HG03575 (cell line): ENCODE results near the gene SLC38A4.
"Not testable (repeated sequence)": the region's sequence is repeated elsewhere in the genome, so short reads cannot be mapped to it uniquely, and the experiment has no call there.

Experiments
- ATAC-seq: cut with Tn5 transposase; IDR thresholded peaks from one replicate; pipeline ENCODE4 v1.9.1; 2021; ENCODE audit not compliant: unreplicated experiment, insufficient number of reproducible peaks, low FRiP score; ENCODE audit errors: extremely low read depth

SLC38A4 gene, protein sequence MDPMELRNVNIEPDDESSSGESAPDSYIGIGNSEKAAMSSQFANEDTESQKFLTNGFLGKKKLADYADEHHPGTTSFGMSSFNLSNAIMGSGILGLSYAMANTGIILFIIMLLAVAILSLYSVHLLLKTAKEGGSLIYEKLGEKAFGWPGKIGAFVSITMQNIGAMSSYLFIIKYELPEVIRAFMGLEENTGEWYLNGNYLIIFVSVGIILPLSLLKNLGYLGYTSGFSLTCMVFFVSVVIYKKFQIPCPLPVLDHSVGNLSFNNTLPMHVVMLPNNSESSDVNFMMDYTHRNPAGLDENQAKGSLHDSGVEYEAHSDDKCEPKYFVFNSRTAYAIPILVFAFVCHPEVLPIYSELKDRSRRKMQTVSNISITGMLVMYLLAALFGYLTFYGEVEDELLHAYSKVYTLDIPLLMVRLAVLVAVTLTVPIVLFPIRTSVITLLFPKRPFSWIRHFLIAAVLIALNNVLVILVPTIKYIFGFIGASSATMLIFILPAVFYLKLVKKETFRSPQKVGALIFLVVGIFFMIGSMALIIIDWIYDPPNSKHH

DNA sequence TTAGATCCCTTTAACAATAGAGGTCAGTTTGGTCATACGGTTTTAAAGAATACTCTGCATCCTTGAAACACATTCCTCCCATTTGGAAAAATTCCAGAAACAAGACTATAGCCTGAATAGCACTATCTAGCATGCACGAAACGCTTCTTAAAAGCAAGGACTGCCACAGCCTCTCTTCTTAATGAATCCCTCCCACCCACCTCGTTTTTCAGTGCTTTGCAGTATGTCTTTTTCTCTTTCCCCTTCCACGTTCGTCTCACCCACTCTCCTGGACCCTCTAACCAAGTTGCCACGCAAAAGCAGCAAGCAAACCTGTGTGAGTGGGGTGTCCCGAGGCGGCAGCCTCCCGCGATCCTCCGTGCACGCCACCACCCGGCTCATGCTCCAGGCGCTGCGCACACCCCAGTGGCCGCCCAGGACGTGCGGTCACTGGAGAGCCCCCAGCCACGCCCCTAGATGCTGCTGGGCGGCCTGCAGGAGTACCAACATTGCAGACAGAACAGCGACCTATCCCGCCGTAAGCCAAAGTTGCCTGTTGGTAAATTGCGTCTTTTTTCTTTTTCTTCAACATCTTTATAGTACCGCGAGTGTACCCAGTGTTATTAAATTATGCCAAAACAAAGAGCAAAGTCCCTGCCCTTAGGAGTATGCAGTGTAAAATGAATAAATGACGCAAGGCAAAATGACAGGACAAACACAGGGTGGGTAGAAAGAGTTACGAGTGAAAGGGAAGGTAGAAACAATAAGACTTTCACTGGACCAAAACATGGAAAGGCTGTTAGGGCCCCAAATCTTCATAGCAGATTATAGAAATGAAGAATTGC is at the start of gene SLC38A4:
TSS of gene SLC38A4 (minus strand) at position 407 of the 824 bp plus-strand sequence. CDS start 32,926 bp downstream, outside the sequence.
- ATAC-seq = no peak

DNA sequence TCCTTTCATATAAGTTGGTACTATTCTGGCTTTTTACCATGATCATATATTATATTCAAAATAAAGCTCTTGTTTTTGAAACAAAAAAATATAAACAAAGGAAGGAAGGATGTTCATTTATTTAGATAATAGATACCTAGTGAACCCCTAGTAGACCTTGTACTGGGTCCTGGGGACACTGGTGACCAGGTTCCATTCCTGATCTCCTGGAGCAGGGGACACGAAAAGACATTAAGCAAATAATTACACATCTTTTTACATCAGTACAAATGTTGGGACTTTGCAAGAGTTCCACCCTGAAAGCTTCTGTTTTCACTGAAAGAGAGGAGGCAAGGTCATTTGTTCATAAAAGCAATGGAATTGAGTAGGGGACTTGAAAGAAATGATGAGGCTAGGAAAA is 49.3 kb upstream of the SLC38A4 start:
- no peak for ATAC-seq

DNA sequence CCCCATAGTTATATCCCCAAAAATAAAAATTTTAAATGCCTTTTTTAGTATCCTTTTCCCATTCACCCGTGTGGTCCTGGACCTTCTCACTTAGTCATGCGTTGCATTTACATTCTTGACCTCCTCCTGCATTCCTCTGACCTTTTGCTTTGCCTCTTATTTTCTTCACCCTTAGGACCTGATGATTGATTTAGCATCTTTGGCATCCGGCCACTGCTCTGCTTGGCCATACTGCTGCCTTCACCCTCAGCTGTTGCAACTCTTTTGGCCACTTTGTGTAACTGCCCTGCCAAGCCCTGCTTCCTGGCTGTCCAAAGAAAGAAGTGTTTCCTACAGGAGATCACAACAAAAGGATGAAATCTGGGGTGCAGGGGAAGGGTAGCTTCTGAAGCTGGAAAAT is 48.8 kb upstream of the SLC38A4 start:
- ATAC-seq = no peak

DNA sequence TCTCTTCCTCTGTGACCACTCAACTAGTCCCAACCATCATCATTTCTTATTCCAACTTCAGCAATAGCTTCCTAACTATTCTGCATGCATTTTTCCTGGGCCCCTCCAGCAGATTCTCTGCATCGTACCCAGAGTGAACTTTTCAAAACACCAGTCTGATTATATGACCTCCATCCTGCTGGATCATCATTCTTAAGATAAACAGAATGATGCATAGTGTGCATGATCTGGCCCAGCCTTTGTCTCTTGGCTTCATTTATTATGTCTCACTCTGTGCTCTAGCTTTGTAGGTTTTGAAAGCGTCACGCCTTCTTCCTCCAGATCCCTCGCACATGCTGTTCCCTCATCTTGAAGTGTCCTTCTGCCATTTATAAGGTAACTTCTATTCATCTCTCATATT is 46.3 kb upstream of the SLC38A4 start:
- ATAC-seq = no peak

DNA sequence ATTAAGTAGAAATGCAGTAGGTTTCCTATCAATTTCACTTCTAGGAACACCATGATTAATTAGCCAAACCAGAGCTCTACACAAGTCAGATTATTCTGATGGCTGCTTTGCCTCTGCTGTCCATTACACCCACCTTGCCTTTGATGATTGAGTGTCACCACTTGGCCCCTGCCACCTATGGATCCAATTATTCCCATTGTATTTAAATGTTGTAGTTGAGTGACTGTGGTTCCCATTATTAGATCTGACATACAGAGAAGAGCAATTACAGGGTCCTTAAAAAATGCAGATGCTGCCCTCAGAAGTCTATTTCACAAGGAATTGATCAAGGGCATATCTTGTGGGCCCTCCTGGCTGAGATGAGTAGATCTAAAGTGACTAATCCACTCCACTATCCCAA is 39.5 kb upstream of the SLC38A4 start:
- ATAC-seq = no peak

DNA sequence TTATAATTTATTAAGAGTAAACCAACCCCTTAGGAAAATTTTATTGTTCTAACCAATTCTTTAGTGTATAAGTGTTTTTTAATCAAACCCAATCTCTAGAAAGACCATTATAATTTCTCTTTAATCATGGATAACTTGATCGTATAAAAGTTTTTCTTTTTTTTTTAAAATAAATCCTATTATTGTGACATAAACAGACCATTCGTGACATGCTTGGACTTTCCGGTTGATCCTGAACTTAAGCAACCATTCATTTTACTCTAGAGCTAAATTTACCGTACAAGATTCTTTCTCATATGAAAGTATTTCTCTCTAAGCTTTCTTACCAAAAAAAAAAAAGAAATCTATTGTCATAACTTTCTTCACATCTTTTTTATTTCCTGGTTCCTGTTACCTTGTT is 32.6 kb upstream of the SLC38A4 start:
- ATAC-seq = no peak

DNA sequence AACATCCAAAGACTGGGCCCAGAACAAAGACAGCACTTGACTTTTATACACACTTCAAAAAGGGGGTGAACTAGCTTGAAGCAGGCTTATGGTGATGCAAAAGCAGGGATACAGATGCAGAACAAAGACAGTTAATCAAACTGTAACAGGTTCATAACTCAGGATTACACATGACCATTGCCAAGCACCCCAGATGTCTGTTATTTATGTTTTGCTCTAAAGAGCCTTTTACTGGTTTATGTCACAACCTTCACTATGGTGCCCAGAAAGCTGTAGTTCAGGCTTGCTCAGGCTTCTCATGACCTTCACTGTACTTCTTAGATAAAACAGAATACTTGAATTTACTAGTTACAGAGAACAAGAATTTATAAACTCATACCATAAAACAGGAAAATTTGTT is 31.7 kb upstream of the SLC38A4 start:
- ATAC-seq = no peak

DNA sequence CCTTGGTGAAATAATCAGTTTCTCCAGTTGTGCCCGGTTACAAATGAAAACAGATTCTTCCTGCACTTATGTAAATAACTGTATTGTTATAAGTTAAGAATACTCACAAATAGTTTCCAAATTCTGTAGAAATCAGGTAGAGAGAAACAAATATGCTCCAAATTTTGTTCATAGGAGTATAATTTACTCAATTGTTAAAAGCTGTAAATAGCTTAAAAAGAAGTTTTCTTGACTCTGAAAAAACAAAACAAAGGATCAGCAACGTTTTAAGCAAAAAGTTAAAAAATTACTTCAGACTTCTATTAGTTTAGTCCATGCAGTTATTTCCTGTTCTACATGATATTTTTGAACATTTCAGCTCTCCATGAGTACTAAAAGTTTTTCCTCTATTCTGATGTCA is 30.0 kb upstream of the SLC38A4 start:
- no peak for ATAC-seq

DNA sequence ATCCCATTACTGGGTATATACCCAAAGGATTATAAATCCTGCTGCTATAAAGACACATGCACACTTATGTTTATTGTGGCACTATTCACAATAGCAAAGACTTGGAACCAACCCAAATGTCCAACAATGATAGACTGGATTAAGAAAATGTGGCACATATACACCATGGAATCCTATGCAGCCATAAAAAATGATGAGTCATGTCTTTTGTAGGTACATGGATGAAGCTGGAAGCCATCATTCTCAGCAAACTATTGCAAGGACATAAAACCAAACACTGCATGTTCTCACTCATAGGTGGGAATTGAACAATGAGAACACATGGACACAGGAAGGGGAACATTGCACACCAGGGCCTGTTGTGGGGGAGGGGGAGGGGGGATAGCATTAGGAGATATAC is 28.4 kb upstream of the SLC38A4 start:
- not testable (repeated sequence) for ATAC-seq

DNA sequence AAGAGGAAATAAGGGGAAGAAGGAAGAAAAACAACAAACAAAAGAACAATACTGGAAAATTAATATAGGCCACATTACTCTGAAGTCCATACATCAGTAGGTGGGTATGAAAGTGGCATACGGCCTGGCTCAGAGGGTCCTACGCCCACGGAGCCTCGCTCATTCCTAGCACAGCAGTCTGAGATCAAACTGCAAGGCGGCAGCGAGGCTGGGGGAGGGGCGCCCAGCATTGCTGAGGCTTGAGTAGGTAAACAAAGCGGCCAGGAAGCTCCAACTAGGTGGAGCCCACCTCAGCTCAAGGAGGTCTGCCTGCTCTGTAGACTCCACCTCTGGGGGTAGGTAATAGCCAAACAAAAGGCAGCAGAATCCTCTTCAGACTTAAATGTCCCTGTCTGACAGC is 23.0 kb upstream of the SLC38A4 start:
- not testable (repeated sequence) for ATAC-seq

DNA sequence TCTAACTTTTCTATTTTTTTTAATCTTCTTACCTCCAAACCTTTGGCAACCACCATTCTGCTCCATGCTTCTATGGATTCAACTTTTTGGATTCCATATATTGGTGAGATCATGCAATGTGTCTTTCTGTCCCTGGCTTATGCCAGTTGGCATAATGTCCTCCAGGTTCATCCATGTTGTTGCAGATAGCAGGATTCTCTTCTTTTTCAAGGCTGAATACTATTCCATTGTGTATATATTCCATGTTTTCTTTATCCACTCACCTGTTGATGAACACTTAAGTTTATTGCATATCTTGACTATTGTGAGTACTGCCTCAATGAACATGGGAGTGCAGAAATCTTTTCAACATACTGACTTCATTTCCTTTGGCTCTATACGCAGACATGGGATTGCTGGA is 21.2 kb upstream of the SLC38A4 start:
- no peak for ATAC-seq

DNA sequence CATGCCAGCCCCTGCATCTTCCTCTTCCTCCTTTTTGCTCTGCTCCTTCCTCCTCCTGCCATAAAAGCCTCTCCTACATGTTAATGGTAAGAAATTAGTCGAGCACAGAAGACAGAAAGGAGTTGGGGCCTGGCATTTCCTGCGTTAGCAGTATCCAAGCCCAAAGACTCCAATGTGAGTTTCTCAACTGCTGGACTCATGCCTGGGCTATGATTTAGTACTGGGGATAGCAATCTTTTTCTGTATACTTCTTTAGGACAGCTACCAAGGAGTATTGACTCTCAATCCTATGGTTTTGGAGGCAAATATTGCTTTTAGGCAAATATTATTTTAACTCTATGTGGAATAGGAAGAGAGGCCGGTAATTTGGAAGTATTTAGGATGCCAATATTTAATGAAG is 18.0 kb upstream of the SLC38A4 start:
- no peak for ATAC-seq

DNA sequence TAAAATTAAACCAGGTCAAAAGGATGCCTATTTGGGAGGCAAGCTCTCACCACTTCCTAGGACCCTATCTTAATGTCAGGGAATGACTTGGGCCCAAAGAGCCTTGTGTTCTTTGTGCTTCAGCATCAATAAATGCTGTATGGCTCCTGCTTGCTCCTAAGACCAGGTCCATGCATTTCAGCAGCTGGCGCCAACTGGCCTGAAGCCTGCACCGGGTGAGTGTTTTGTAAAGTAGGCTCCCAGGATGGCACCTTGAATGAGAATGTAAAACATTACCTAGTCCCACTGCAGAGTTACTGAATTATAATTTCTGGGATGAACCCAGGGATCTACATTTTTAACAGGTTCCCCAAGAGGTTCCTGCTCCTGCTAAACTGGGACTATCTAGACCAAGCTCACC is 16.1 kb upstream of the SLC38A4 start:
- no peak for ATAC-seq

DNA sequence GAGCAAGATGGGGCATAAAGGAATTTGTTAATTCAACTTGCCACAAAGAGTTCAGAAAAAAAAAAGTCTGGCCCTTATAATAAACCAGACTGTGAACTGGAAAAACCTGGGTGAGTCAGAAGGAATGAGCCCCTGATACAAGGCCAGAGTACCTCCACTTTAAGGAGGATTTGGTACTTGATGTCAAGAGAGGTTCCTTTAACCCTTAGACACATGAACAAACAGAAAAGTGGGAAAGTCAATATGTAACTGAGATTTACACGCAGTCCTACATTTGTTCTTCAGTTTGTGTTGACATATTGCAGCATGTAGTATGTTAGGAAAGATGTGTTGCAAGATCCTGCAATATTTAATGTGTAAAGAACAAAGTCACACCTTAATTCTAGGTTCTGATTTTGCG is 14.2 kb upstream of the SLC38A4 start:
- ATAC-seq = no peak

DNA sequence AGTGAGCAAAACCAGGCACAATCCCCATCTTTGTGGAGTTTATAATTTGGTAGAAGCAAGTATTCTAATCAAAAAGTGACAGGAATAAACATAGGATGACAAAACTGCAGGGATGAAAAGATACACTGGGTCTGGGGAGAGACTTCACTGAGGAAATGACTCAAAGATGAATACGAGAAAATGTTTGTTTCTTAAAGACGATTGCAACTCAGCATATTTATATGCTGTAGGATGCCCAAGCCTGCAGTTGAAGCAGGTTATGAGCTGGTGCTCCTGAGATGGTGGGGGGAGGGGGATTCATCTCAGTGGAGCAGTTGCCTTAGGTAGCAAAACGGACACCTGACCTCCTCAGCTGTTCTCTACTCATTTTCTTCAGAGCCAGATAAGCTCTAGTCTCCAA is 13.4 kb upstream of the SLC38A4 start:
- no peak for ATAC-seq

DNA sequence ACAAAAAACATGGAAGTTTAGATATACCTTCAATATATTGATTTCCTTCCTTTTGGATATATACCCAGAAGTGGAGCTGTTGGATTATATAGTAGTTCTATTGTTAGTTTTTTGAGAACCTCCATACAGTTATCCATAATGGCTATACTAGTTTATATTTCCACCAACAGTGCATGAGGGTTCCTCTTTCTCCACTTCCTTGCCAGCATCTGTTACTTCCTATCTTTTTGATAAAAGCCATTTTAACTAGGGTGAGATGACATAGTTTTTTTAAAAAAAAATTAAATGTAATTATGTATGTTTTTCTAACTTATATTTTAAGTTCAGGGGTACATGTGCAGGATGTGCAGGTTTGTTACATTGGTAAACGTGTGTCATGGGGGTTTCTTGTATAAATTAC is 10.0 kb upstream of the SLC38A4 start:
- no peak for ATAC-seq

DNA sequence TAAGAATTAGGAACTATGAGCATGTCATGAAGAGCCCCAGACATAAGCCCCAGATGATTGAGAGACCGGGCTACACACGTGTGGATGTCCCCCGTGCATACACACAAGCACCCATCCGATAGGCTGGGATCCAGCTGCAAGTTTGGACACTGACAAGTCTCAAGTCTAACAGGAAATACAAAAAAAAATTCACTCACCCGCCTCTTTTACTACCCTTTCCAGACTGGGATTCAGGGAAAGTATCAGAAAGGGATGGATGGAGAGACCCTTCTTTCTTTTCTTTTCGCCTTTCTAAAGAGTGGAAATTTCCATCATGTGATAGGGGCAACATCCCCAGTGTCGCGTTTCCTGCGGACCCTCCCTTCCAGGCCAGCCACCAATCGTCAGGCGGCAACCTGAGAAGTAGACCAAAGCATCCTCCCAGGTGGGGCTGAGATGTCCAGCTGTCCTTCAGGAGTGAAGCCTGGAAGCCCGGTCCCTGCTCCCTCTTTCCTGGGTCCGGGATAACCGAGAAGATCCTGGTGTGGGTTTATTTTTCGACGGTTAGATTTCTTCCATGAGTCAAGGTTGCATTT is 6.4 kb upstream of the SLC38A4 start:
- ATAC-seq = no peak

DNA sequence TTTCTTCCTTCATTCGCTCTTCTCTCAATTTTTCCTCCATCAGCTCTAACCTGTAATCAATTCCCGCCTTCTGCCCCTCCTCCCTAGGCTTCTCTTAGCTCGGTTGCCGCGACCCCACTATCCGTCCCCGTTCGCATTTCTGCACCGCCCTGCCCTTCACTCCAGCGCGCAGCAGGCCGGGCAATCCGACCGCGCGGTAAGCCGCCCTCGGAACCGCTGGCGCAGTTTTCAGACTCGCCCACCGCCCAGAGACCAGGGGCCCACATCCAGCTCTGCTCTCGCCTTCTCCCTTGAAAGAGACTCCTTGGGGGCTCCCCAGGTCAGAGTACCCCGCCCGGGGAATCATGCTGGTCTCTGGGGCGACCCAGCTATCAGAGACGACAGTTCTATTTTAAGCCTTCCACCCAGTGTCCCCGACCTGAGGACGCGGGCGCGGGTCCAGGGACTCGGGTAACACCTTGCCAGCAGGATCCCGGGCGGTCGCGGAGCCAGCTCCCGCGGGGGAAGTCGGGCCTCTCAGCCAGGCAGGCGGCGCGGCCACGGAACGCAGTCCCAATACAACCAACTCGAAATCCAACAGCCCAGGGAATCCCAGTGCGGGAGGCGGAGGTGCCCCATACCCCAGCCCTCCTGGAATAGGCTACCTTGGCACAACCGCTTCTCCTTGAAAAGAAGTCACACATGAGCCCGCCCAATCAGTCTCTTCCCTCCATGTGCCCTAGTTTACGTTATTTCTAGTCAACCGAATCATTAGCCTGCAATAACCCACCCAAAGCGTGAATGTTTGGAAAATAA is 5.7 kb upstream of the SLC38A4 start:
- ATAC-seq = no peak

DNA sequence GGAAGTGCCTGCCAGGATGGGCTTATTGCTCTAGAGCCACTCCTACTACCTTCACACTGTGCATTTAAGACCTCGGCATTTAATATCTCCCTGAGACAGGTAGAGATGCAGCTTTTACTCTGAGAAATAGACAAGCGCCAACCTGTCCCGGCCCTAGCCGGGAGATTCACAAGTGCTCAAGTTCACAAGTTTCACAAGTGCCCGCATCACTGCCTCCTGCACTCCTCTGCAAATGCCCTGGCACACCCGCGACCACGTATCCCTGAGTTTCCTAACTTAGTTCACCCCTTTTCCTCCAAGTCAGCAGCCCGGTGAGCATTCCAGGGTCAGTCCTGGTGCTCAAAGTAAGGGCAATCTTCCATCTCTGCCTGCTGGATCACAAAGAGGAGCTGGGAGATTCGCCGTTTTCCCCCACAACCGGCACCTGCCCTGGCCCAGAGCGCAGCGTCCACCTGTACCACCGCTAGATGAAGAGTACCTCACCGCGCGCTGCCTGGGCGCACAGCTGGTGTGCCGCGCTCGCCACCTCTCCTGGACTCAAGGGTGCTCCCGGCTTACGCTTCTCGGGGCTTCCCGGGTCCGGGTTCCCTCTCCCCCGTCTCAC is 5.0 kb upstream of the SLC38A4 start:
- ATAC-seq = no peak
